Thoracic aorta (tissue), 2 donors: Measurements from ENCODE around the gene CNBD2. TPM values are rescaled to one million over a fixed set of nuclear protein-coding genes. Genes with fewer than 3 reads are reported as not detected.

ENCODE experiments used
- ATAC-seq: fragments of 150-250 bp; one replicate; pipeline ENCODE4 v1.8.0; 2017; ENCODE audit warnings: low read depth; ENCODE audit not compliant: insufficient number of reproducible peaks, low FRiP score
- DNase-seq: peaks from one replicate; pipeline ENCODE4 v3.0.0-alpha.2; 2020; ENCODE audit warnings: low spot score
- H3K27ac ChIP-seq, 2 donors: fragments of 200-600 bp; sonication (generic); 1 replicate in 1 of 2; 2 replicates in 1 of 2; pipeline ENCODE4 v1.5.1; 2016; ENCODE audit warnings: mild to moderate bottlenecking in 2 of 2, moderate library complexity in 2 of 2
- H3K27me3 ChIP-seq: fragments of 200-600 bp; sonication (generic); replicated peaks from 2 replicates; pipeline ENCODE4 v1.6.0; 2016; ENCODE audit warnings: mild to moderate bottlenecking; ENCODE audit not compliant: insufficient read depth
- H3K36me3 ChIP-seq: fragments of 200-600 bp; sonication (generic); one replicate; pipeline ENCODE4 v1.5.1; 2016
- H3K4me1 ChIP-seq, 2 donors: fragments of 200-600 bp; sonication (generic); 1 replicate in 1 of 2; 2 replicates in 1 of 2; pipeline versions ENCODE4 v1.5.1 to v1.6.0; 2016; ENCODE audit warnings: low read depth in 2 of 2, mild to moderate bottlenecking in 1 of 2; ENCODE audit not compliant: control insufficient read depth in 1 of 2
- H3K4me3 ChIP-seq: fragments of 200-600 bp; sonication (generic); 2 replicates; pipeline ENCODE4 v1.5.1; 2016; ENCODE audit warnings: mild to moderate bottlenecking
- H3K9me3 ChIP-seq: fragments of 200-600 bp; sonication (generic); 2 replicates; pipeline ENCODE4 v1.5.1; 2016
- total RNA-seq, 2 donors: library from RNA; depleted of rRNA; stranded (reverse); fragments of >200 nt; gene quantifications; one replicate each; pipeline versions ENCODE4 v1.1.0 to v1.2.3, GENCODE V29; 2016
- TF ChIP-seq, protein P1 (sequence below): fragments of 200-600 bp; sonication (generic); IDR thresholded peaks from one replicate; pipeline ENCODE4 v1.5.1; 2019; ENCODE audit warnings: antibody characterized with exemption

The CNBD2 gene
- total RNA-seq, 2 donors from 2014 or later = 1.2 to 2.6 TPM

DNA sequence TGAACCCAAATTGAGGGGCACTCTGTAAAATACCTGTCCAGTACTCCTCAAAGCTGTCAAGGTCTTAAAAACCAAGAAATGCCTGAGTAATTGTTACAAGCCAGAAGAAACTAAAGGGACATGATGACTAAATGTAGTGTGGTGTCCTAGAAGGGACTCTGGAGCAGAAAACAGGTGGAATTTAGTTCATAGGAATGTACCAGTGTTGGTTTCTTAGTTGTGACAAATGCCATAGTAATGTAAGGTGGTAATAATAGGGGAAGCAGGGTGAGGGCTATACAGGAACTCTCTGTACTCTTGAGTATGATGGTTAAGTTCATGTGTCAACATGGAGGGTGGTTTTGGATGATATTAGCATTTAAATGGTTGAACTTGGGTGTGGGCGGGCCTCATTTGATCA is 92.3 kb downstream of the CNBD2 start:
- Histone ChIP-seq H3K4me3 (no peak overlapping the region), H3K27ac (no peak overlapping the region), H3K4me1 (peaks cover 5 to 13% of the 10 kb centered on the region in 2 donors), H3K36me3 (no peaks in the 10 kb centered on the region), H3K27me3 (no peaks in the 10 kb centered on the region), H3K9me3 (no peaks in the 10 kb centered on the region)
- TF ChIP-seq, protein P1, sequence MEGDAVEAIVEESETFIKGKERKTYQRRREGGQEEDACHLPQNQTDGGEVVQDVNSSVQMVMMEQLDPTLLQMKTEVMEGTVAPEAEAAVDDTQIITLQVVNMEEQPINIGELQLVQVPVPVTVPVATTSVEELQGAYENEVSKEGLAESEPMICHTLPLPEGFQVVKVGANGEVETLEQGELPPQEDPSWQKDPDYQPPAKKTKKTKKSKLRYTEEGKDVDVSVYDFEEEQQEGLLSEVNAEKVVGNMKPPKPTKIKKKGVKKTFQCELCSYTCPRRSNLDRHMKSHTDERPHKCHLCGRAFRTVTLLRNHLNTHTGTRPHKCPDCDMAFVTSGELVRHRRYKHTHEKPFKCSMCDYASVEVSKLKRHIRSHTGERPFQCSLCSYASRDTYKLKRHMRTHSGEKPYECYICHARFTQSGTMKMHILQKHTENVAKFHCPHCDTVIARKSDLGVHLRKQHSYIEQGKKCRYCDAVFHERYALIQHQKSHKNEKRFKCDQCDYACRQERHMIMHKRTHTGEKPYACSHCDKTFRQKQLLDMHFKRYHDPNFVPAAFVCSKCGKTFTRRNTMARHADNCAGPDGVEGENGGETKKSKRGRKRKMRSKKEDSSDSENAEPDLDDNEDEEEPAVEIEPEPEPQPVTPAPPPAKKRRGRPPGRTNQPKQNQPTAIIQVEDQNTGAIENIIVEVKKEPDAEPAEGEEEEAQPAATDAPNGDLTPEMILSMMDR = no peak
- ATAC-seq (no peak), DNase-seq (no peak)

DNA sequence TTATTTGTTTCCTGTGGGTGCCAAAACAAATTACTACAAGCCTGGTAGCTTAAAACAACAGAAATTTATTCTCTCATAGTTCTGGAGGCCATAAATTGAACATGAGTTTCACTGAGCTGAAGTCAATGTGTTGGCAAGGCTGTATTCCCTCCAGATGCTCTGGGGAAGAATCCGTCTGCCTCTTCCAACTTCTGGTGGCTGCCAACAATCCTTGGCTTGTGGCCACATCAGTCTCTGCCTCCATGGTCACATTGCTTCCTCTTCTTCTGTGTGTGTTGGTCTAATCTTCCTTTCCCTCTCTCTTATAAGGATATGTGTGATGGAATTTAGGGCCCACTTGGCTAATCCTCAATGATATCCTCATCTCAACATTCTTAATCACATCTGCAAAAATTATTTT is 93.4 kb downstream of the CNBD2 start:
- DNase-seq (no peak), ATAC-seq (no peak)
- Histone ChIP-seq H3K27me3 (no peaks in the 10 kb centered on the region), H3K36me3 (no peaks in the 10 kb centered on the region), H3K4me3 (no peak overlapping the region), H3K27ac (no peak overlapping the region), H3K4me1 (peaks cover 5 to 14% of the 10 kb centered on the region in 2 donors), H3K9me3 (no peaks in the 10 kb centered on the region)
- TF ChIP-seq, protein P1 = no peak

DNA sequence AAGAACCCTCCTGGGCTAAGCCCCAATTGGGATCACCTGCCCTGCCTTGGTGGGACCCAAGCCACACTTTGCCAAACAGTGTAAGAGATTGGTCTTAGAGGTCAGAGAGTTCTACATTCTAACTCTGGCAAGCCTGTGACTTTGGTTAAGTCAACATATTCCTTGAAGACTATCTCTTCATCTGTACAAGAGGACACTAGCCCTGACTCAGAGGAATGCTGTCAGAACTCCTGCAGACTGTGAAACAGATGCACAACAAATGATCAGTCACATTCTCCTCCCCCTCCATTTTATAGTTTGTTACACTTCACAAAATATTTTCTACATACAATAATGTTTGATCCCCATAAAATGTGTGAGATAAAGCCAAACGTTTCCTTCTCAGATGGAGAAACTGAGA is 94.4 kb downstream of the CNBD2 start:
- no peaks in the 10 kb centered on the region for H3K36me3 ChIP-seq
- DNase-seq (no peak), ATAC-seq (no peak)
- no peak overlapping the region for H3K27ac ChIP-seq
- H3K9me3 ChIP-seq = no peaks in the 10 kb centered on the region
- TF ChIP-seq, protein P1 = no peak
- H3K4me1 ChIP-seq = peaks cover 5 to 14% of the 10 kb centered on the region in 2 donors
- no peaks in the 10 kb centered on the region for H3K27me3 ChIP-seq
- no peak overlapping the region for H3K4me3 ChIP-seq

DNA sequence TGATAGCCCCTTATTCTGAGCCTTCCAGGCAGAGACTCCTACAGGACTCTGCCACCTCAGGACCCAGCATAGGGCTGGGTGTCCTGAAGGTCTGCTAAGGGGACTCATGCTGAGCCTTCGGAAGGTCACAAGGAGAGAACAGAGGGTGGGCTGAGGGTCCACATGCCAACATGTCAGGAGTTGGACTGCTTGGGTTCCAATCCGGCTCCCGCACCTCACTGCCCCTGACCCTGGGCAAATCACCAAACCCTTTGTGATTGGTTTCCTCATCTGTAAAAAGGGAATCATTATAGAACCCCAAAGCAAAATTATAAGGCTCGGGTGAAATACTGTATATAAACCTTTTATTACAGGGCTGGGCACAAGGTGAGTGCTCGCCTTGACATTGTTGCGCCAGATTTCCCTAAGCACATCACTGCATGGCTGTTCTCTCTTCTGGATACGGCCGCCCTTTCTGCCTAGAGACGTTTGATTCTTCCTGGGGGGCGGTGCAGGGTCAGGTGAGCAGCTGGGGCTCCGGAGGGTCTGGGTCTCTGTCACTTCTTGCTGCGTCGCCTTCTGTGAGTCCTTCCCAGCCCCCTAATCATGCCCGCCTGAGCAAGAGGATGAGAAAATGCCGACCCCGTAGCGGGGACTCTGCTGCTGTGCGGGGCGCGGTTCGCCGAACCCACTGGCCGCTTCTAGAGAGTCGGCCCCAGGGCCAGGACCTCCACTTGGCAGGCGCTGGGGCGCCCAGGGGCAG is 95.7 kb downstream of the CNBD2 start:
- no peaks in the 10 kb centered on the region for H3K27me3 ChIP-seq
- no peak for DNase-seq
- H3K4me3 ChIP-seq = peak overlapping the region; percentile 78
- ATAC-seq = no peak
- no peaks in the 10 kb centered on the region for H3K9me3 ChIP-seq
- TF ChIP-seq, protein P1 = no peak
- no peaks in the 10 kb centered on the region for H3K36me3 ChIP-seq
- H3K27ac ChIP-seq = peak overlapping the region; percentile 84 to 90
- H3K4me1 ChIP-seq = peaks cover 5 to 14% of the 10 kb centered on the region in 2 donors

DNA sequence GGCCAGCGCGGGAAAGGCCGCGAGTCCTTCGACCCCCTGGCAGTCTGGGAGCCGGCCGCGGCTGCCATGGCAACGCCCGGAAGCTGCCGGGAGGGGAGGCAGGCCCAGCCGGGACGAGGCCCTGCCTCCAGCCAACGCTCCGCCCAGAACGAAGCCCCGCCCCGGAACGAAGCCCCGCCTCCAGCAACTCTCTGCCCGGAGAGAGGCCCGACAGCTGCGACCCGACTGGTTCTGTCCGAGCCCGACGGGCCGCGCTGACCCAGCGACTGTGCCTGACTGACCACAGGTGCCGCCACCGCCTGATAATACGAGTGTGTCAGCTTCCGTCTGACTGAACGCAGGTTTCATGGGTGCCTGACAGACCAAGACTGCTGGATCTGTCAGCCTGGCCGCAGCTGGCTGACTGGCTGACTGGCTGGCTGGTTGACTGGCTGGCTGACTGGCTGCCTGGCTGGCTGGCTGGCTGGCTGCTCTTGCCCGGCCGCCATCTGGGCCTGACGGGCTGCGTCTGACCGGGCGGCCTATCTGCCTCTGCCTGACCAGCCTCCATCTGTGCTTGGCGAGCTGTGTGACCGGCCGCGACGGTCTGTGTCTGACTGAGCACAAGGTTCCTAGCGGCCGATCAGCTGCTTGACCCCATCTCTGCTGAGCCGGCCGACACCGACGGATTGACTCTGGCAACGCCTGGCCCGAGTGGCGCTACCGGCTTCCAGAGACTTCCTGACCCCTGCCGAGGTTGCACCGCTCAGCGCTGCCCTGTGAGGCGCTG is 96.5 kb downstream of the CNBD2 start:
- peak overlapping the region; percentile 84 to 90 for H3K27ac ChIP-seq
- peak overlapping the region; percentile 78 for H3K4me3 ChIP-seq
- ATAC-seq (peak; percentile 98), DNase-seq (peak; percentile 80)
- no peaks in the 10 kb centered on the region for H3K27me3 ChIP-seq
- TF ChIP-seq, protein P1 = no peak
- H3K9me3 ChIP-seq = no peaks in the 10 kb centered on the region
- peaks cover 5 to 14% of the 10 kb centered on the region in 2 donors for H3K4me1 ChIP-seq
- no peaks in the 10 kb centered on the region for H3K36me3 ChIP-seq
